Upper lobe of left lung (tissue), 4 donors: ENCODE results near the gene CENATAC.

Source experiments
- CTCF ChIP-seq, 6 experiments: fragments of 450-650 bp in 4 of 6; fragments of 200-600 bp in 2 of 6; sonication (generic) in 2 of 6; IDR thresholded peaks; one replicate each; pipeline ENCODE4 v1.5.1; 2016 to 2019; ENCODE audit warnings: antibody characterized with exemption in 6 of 6
- POLR2A ChIP-seq, 4 donors: fragments of 450-650 bp; IDR thresholded peaks; one replicate each; pipeline ENCODE4 v1.5.1; 2016 to 2017; ENCODE audit warnings: antibody characterized with exemption in 4 of 4, mild to moderate bottlenecking in 2 of 4

GRCh38 chr11:119026970-119027369 lies 29.0 kb downstream of the CENATAC start:
- TF ChIP-seq POLR2A (IDR thresholded peaks at IDR 0.05) (no peak), CTCF (IDR thresholded peaks at IDR 0.05) (no peak)
